Fibroblast of skin of right quadriceps (primary cell): ENCODE data around the gene PARP8.
"Not testable (repeated sequence)": the region's sequence is repeated elsewhere in the genome, so short reads cannot be mapped to it uniquely, and the experiment has no call there.

Source experiments
- DNase-seq: peaks from one replicate; pipeline ENCODE4 v3.0.0-alpha.2; 2013

PARP8 gene

DNA sequence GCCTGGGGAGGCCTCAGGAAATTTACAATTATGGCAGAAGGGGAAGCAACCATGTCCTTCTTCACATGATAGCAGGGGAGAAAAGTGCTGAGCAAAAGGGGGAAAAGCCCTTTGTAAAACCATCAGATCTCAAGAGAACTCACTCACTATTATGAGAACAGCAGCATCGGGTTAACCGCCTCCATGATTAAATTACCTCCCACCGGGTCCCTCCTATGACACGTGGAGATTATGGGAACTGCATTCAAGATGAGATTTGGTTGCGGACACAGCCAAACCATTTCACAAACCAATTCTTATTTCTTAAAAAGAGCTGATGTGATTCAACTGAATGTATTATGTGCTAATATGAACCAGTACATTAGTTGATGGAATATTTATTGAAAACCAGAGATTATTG lies 63.9 kb downstream of the PARP8 start:
- no peak for DNase-seq

DNA sequence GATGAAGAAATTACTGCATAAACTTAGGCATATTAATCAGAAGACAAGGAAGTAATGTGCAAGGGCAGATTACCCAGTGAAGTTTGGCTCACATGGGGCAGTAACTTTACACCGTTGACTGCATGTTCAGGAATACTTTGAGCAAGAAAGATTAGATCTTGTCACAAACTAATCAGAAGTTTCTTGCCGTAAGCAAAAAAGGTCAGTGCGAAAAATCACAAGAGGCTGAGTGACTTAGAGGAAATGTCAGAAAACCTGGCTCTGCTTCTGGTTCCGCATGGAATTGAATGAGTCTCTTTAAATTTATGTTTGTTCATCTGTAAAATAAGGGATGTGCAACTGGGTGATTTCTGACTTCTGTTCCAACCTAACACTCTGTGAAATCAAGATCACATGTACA lies 64.4 kb downstream of the PARP8 start:
- no peak for DNase-seq

DNA sequence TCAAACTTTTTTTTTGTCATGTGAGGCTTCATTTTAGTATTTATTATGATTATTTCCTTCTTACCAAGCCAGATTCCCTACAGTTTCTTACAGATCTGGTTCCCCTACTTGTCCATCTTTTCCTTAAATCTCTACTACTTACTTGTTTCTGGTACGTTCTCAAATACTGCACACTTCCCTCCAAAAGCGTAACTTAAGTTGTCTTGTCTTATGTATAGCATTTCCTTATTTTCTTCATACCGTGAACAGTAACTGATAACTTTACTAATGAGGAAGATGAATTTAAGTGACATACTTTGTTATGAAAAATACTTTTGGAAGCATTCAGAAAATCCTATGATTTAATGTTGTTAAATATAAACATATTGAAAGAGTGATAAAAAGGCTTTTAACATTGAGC lies 67.3 kb downstream of the PARP8 start:
- no peak for DNase-seq

DNA sequence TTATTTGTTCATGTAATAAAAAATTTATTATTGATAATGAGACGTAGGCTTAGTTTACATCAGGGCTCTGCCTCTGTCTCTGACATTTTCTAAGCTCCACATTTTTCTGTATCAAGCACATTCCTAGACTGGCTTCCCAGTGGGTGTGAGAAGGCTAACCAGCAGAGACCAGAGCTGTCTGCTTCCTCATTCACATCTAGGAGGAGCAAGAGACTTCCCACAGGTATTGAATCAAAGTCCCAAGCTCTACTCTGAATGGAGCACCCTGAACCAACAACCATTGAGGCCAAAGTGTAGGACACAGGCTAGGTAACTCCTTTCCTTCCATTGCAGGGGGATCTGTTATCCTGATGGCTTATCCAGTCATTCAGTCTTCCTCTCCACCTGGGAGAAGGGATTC lies 72.4 kb downstream of the PARP8 start:
- DNase-seq, result no peak

DNA sequence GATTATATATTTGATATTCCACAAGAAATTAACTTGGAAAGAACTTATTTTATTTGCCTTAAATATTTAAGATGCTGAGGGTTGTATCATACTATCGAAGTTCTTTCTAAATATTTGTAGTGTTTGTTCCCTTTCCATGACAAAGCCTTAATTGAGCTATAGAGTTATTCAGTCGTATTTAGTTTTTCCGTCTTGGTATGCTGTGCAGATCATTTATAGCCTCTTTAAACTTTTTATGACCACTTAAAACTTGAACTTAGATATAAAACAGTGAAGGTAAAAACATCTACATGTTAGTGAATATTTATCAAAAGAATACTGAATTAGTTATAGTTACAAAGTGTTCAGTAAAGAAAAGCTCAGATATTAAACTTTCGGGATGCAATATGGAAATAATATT lies 74.4 kb downstream of the PARP8 start:
- no peak for DNase-seq

DNA sequence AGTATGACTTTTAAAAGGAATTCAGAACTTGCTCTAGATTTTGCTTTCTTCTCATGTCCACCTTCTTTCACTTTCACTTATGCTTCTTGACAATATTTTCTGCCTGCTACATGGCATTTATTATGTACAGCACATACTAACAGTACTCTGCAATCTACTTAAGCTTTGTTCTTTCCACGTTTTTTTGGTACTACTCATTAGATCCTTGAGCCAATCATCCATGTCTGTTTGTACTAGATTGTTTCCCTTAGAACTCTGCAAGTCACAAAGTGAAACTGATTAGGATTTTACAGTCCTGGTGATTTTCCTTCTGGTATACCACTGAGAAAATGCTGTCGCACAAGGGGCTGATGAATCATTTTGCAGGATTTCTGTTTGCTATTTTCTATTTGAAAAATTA lies 78.3 kb downstream of the PARP8 start:
- DNase-seq, result no peak

DNA sequence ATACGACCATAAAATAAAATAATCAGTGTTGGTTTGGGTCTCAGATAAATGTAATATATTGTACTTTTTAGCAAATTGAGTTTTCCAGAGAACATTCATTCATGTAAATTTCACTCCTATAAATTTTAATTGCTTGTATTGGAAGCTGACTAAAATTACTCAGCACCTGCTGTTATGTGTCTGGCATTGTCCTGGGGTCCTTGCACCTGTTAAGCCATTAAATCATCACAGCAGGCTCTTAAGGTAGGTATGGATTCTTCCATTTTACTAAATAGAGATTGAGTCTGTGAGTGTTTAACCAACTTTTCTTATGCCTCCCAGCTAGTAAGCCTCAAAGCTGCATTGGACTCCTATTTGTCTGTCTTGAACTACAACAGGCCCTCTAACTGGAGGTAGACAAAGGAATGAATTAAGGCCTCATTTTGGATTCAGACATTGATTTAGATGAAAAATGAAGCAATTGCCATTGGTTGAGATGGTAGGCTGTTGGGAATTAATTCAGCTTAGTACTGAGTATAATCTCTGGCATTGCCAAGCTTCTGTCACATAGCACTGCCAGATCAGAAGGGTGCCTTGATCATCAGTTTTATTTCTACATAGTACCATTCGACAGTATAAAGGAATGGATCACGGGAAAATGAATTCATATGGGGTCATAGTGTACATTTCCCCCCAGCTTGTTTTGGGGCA lies 78.9 kb downstream of the PARP8 start:
- no peak for DNase-seq

DNA sequence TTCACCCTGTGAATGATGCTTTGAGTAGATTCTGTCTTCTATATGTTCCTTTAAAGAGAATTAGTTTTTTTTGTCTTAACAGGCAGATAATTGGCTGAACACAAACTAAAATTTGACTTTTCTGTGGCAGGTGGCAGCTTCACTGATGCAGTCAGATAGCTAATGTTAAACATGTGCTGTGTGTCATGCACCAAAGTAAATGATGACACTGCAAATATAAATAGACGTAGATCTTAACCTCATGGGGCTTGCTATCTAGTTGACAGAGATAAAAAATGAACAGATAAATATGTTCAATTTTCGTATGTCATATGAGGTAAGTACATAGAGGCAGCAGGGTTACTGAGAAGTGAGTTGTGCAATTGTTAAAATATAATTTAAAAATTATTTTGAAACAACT lies 82.7 kb downstream of the PARP8 start:
- no peak for DNase-seq

DNA sequence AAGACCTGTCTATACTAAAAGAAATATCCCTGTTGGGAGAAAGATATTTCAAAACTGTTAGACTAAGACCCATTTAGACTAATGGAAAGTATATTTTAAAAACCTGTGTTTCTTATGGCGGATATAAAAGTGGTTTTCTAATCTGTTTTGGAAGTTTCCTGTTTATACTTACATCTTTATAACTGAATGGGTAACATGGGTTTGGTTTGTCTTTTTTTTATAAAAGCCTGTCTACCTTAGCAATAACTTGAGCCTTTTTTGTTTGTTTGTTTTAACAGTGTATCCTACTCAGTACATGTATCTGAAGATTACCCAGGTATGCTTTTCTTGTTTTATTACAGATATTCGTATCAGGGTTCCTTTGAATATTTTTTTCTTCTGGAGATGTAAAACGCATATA lies 83.4 kb downstream of the PARP8 start:
- DNase-seq, result no peak

DNA sequence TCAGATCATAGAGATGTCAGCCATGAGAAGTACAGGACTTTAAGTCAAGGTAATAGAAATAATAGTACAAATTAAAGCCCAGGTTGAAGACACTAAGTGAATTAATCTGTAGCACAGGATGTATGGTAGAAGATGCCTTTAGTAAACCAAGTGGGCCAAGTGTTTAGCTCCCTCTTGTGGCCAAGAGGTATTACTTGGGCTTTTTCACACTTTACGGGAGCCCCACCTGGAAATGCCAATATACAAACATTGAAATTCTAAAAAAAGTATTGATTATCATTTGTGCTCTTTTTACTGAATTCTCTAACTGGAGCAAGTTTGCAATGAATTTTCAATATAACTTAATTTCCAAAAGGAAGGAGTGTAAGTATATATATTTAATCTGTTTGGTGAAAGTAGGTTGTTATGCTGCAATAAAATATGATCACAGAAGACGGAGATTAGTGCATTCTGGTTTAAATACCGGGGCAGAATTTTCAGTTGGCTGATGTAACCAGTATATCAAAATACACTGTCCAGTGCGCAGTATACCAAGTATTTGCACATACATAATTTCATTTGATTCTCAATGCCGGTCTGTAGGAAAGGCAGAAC lies 84.7 kb downstream of the PARP8 start:
- peak; percentile 38 for DNase-seq

DNA sequence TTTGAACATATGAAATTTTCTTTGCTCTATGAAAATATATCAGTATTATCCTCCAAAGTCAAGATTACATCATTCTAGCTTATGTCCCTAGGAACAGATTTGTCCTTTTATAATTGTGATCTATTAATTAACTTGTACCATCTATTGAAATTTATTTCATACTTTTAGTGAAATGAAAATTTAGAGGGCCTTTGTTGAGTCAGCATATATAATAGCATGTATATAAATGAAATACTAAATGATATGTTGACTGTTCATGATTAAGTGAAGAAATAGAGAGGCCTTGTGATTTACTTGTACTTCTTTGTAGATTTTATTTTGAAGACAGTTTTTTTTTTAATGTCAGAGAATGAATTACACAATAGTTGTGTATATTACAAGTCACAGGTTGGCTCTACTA lies 86.4 kb downstream of the PARP8 start:
- no peak for DNase-seq

DNA sequence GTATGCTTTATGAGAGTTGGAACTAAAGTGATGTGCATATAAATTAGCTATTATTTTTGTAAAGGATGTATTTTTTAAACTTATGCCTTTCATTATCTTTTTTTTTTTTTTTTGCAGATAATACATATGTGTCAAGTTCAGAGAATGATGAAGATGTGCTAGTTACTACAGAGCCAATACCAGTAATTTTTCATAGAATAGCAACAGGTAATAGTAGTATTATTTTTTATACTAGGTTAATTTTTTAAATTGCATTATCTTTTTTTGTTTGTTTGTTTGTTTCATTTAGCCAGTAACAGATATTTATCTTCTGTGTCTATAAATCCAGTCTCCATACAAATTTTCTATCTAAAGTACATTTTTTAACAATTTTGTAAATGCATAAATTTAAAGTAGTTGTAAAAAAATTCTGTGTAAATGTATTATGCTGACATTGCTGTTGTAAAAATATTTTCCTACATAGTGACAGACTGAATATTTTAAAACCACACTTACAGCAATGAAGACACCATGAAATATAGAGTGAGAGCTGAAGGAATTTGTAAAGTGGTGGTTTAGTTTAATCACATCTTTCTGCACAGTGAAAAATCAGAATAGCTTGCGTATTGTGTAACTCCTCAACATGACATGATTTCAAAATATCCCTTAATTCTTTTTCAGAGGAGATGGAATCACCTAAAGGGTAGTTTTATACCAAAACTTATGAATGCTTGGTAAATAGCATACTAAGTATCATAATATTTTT lies 93.3 kb downstream of the PARP8 start:
- DNase-seq, result peak; percentile 42

DNA sequence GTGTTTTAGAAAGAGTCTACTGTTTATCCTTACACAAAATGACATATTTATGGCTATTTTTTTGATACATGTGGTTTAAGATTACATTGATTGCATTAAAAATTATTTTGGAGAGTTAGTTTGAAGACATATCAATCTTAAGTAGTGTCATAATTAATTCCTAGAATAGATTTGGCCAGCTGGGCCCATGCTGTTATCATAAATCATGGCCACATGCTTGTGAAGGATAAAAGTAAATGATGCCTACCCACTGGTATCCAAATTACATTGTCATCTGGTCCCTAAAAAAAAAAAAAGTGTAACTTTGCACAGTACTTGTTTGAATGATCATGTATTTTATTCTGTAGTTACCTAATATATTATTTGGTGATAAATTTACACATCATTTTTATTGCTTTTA lies 96.9 kb downstream of the PARP8 start:
- no peak for DNase-seq

DNA sequence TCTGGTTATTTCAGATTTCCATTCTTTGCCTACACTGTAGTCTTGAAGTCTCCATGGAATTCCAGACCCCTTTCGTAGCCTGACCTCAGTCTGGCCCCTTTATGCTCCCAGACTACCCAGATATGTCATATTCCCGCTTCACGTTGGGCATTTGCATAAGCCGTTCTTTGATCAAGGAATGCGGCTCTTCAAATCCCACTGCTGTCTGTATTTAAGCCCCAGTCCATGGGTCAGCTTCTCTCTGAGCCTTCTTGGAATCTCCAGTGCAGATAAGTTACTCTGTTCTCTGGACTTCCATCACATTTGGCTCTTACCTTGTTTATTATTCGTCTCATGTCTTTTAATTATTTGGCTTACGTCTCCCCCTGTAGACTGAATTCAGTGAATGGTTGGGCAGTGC lies 97.4 kb downstream of the PARP8 start:
- DNase-seq, result no peak

DNA sequence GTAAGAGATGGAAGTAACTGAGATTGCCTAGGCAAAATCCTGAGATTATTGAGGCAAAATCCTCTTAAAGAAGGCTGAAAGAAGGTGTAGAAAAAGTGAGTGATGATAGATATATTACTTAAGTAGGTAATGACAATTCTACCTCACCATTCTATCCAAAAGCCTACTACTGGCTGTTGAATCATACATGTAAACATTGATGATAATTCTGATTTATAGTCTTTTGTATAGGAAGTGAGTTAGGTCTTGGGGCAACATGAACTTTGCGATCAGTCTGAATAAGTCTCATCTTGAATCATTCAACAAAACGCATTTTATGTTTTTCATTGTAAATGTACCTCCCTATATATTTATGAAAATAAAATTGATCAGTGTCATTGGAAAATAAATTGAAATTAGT lies 99.6 kb downstream of the PARP8 start:
- DNase-seq, result no peak

DNA sequence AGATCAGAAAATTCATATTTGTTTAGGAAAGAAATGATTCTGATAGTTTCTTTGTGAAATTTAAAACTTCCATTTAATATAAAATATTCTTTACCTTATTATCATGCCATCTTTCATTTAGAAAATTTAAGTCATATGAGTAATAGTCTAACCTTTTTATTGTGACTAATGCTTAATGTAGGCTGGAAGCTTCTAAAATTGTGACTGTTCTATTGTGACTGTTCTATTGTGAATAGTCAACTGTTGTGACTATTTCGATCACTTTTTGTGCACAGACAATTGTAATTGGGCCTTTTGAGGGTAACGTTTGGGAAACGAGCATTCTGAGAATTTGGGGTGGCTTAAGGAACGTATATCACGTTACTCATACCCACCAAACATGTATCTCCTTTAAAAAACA lies 100.0 kb downstream of the PARP8 start:
- no peak for DNase-seq

DNA sequence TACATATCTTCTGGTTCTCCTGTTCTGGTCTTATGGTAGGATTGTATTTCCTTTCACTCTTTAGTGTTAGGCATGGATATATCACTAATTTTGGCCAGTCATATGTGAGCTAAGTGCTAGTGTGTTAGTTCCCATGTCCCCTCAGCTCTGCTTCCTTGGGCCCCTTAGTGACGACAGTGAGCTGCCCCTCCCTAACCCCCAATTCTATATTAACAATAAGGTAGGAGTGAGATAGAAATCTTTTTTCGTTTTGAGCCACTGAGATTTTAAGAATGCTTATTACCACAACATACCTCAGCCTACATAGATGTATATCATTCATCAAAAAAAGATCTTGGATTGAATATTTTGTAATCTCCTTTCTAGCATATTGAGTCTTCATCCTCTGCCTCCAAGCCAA lies 100.5 kb downstream of the PARP8 start:
- no peak for DNase-seq

DNA sequence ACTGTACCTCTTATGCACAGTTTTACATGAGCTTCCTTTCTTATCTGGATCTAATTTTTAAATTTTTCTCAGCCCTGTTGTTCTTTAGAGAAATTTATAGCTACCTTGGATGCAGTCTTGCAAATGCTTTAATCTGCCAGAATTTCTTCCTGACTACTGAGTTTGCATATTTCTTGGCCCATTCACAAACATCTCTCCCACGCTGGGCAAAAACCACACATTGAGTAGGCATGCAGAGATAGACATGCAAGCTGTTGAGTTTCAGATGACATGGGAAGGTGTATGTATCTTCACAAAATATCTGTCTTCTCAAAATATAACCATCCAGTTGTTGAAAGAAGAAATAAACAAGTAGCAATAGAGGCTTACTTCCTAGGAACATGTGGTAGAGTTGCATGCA lies 101.2 kb downstream of the PARP8 start:
- peak; percentile 28 for DNase-seq

DNA sequence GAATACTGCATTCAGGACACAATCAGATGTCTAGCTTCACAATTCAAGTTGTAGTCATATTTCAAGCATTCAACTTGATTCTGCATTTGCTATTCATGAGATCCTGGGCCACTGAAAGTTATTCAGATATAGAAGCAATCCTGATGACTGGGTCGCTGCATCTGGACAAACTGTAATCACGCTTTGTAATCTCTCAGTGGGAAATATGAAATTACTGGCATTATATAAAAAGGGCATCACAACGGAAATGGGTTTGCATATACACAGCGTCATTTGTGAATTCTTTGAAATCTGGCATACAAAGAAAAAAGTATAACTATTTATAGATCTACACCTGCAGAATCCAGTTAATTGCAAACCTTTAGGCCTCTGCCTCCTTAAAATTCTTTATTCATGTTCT lies 102.2 kb downstream of the PARP8 start:
- DNase-seq, result no peak

DNA sequence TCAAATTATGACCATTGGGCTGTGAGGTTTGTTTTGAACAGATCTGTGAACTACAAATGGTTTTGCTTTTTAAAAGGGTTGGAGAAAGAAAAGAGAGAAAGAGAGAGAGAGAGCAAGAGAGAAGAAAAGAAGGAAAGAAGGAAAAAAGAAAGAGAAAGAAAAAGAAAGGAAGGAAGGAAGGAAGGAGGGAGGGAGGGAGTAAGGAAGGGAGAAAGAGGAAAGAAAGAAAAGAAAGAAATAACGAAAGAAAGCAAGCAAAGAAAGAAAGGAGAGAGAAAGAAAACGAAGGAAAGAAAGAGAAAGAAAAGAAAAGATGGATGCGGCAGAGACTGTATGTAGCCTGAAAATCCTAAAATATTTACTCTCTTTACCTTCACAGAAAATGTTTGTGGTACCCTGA lies 104.0 kb downstream of the PARP8 start:
- DNase-seq, result no peak

DNA sequence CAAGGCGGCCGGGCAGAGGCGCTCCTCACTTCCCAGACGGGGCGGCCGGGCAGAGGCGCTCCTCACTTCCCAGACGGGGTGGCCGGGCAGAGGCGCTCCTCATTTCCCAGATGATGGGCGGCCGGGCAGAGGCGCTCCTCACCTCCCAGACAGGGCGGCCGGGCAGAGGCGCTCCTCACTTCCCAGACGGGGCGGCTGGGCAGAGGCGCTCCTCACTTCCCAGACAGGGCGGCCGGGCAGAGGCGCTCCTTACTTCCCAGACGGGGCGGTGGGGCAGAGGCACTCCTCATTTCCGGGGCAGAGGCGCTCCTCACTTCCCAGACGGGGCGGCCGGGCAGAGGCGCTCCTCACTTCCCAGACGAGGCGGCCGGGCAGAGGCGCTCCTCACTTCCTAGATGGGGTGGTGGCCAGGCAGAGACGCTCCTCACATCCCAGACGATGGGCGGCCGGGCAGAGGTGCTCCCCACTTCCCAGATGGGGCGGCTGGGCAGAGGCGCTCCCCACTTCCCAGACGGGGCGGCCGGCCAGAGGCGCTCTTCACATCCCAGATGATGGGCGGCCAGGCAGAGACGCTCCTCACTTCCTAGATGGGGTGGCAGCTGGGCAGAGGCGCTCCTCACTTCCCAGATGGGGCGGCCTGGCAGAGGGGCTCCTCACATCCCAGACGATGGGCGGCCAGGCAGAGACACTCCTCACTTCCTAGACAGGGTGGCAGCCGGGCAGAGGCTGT lies 108.2 kb downstream of the PARP8 start:
- not testable (repeated sequence) for DNase-seq

DNA sequence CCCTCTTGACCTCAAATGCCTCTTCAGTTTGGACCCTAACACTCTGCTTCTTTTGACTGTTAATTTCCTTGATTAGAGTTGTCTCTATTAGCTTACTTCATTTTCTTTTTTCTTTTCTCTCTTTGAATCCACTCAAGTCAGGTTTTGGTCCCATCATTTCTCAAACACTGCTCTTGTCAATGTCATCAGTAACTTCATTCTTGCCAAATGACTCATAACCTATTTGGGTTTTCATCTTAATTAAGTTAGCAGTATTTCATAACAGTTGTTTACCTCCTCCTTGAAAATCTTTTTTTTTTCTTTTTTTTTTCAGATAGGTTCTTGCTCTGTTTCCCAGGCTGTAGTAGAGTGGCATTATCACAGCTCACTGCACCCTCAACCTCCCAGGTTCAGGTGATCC lies 119.6 kb downstream of the PARP8 start:
- no peak for DNase-seq

DNA sequence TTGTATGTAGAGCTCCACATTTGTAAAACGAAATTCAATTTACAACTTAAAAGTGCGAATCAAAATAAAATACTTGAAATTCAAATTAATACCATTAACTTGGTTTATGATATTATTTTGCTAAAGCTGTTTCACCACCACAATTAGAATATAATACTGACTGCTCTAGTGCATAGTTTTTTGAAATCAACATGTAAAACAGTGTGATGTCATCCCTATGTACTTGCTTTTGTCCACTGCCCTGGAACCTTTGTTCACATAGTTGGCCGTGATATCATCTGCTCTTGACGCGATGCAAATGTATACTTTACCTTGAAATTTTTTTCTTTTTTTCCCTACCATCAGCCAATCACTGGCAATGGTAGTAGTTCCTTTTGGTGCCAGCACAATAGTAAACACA lies 125.4 kb downstream of the PARP8 start:
- DNase-seq, result no peak

DNA sequence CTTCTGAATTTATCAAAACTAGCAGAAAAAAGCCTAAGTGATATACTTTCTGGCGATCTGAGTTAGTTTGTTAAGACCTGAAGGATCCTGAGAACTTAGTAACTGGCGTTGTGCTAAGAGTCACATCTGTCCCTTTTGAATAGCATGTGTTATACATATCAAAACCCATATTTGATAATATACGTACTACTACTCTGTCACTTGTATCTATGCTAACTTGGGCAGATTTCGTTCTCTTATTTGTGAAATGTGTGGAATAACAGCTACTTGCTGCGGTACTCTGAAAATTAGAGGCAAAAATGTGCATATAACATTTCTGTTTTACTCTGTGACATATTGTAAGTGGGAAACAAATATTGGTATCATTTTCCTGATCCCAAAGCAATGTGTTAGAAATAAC lies 126.4 kb downstream of the PARP8 start:
- DNase-seq, result no peak
